H9 (cell line): Measurements from ENCODE around the gene FGD6. TPM values are rescaled to one million over a fixed set of nuclear protein-coding genes. Genes with fewer than 3 reads are reported as not detected.

ENCODE experiments used
- DNase-seq: peaks from one replicate; pipeline ENCODE4 v3.0.0-alpha.2; 2017
- H2AFZ ChIP-seq: one replicate; pipeline ENCODE4 v1.6.1; 2013; ENCODE audit warnings: mild to moderate bottlenecking, low read length, control low read depth, moderate library complexity
- H2AK5ac ChIP-seq: 2 replicates; pipeline ENCODE4 v1.6.1; 2013; ENCODE audit warnings: low read length, control low read depth, mixed read lengths; ENCODE audit not compliant: insufficient read length
- H2BK120ac ChIP-seq: one replicate; pipeline ENCODE4 v1.6.1; 2013; ENCODE audit warnings: low read depth, mild to moderate bottlenecking, low read length, control low read depth, inconsistent platforms; ENCODE audit not compliant: poor library complexity, severe bottlenecking
- H2BK12ac ChIP-seq: 2 replicates; pipeline ENCODE4 v1.6.1; 2013; ENCODE audit warnings: low read length, control low read depth, mixed read lengths, low read depth; ENCODE audit not compliant: insufficient read length
- H2BK15ac ChIP-seq: 2 replicates; pipeline ENCODE4 v1.6.1; 2013; ENCODE audit warnings: low read depth, low read length, control low read depth
- H2BK20ac ChIP-seq: one replicate; pipeline ENCODE4 v1.6.1; 2013; ENCODE audit warnings: low read depth, mild to moderate bottlenecking, low read length, control low read depth, inconsistent platforms; ENCODE audit not compliant: poor library complexity, severe bottlenecking
- H2BK5ac ChIP-seq: 2 replicates; pipeline ENCODE4 v1.6.1; 2013; ENCODE audit warnings: low read length, control low read depth, mixed read lengths; ENCODE audit not compliant: insufficient read length
- H3K14ac ChIP-seq: 2 replicates; pipeline ENCODE4 v1.6.1; 2013; ENCODE audit warnings: low read length, control low read depth; ENCODE audit not compliant: insufficient read depth
- H3K18ac ChIP-seq: 2 replicates; pipeline ENCODE4 v1.6.1; 2013; ENCODE audit warnings: low read depth, mild to moderate bottlenecking, mixed read lengths, low read length, control low read depth; ENCODE audit not compliant: insufficient read length
- H3K23ac ChIP-seq: 2 replicates; pipeline ENCODE4 v1.6.1; 2013; ENCODE audit warnings: low read length, control low read depth, mixed read lengths, low read depth; ENCODE audit not compliant: insufficient read length
- H3K23me2 ChIP-seq: 2 replicates; pipeline ENCODE4 v1.6.1; 2013; ENCODE audit warnings: low read depth, mild to moderate bottlenecking, mixed read lengths, low read length, control low read depth; ENCODE audit not compliant: insufficient read length, poor library complexity, severe bottlenecking
- H3K27ac ChIP-seq: 2 replicates; pipeline ENCODE4 v1.5.1; 2013; ENCODE audit warnings: low read length, control low read depth, mixed read lengths, low read depth; ENCODE audit not compliant: insufficient read length
- H3K27me3 ChIP-seq: 2 replicates; pipeline ENCODE4 v1.6.1; 2013; ENCODE audit warnings: low read length, control low read depth, inconsistent platforms; ENCODE audit not compliant: insufficient read depth
- H3K4ac ChIP-seq: 2 replicates; pipeline ENCODE4 v1.6.1; 2013; ENCODE audit warnings: low read depth, mild to moderate bottlenecking, control low read depth, inconsistent platforms, low read length, moderate library complexity
- H3K4me1 ChIP-seq: 2 replicates; pipeline ENCODE4 v1.6.1; 2013; ENCODE audit warnings: low read length, control low read depth, inconsistent platforms; ENCODE audit not compliant: insufficient read depth
- H3K4me2 ChIP-seq: 2 replicates; pipeline ENCODE4 v1.6.1; 2013; ENCODE audit warnings: low read length, control low read depth, mixed read lengths; ENCODE audit not compliant: insufficient read length, insufficient read depth
- H3K56ac ChIP-seq: 2 replicates; pipeline ENCODE4 v1.6.1; 2013; ENCODE audit warnings: low read depth, mild to moderate bottlenecking, mixed read lengths, low read length, control low read depth; ENCODE audit not compliant: insufficient read length
- H3K79me1 ChIP-seq: 2 replicates; pipeline ENCODE4 v1.6.1; 2013; ENCODE audit warnings: low read depth, mild to moderate bottlenecking, moderate library complexity, low read length, control low read depth, inconsistent platforms; ENCODE audit not compliant: insufficient read depth, poor library complexity, severe bottlenecking
- H3K79me2 ChIP-seq: 2 replicates; pipeline ENCODE4 v1.6.1; 2013; ENCODE audit warnings: low read length, control low read depth, inconsistent platforms; ENCODE audit not compliant: insufficient read depth
- H3K9ac ChIP-seq: 2 replicates; pipeline ENCODE4 v1.6.1; 2013; ENCODE audit warnings: low read length, control low read depth, mixed read lengths; ENCODE audit not compliant: insufficient read length; ENCODE audit errors: extremely low read depth
- H3K9me3 ChIP-seq: one replicate; pipeline ENCODE4 v1.6.1; 2013; ENCODE audit warnings: low read depth, low read length, inconsistent platforms; ENCODE audit not compliant: control insufficient read depth
- H3T11ph ChIP-seq: one replicate; pipeline ENCODE4 v1.6.1; 2013; ENCODE audit warnings: mild to moderate bottlenecking, low read length, control low read depth, inconsistent platforms
- H4K20me1 ChIP-seq: one replicate; pipeline ENCODE4 v1.6.1; 2013; ENCODE audit not compliant: control insufficient read depth, insufficient read length, insufficient read depth
- H4K5ac ChIP-seq: 2 replicates; pipeline ENCODE4 v1.6.1; 2013; ENCODE audit warnings: low read depth, mild to moderate bottlenecking, mixed read lengths, low read length, control low read depth; ENCODE audit not compliant: insufficient read length
- H4K8ac ChIP-seq: replicated peaks from 2 replicates; pipeline ENCODE4 v1.6.1; 2013; ENCODE audit warnings: low read length, control low read depth, mixed read lengths, low read depth; ENCODE audit not compliant: insufficient read length
- H4K91ac ChIP-seq: 2 replicates; pipeline ENCODE4 v1.6.1; 2013; ENCODE audit warnings: low read depth, mild to moderate bottlenecking, moderate library complexity, mixed read lengths, low read length, control low read depth; ENCODE audit not compliant: insufficient read length
- H3K27ac Mint-ChIP-seq, 3 experiments: 2 replicates in 2 of 3; 3 replicates in 1 of 3; pipeline ENCODE4 v1.8.0; 2020 to 2021; ENCODE audit warnings: mixed read lengths in 3 of 3, mild to moderate bottlenecking in 1 of 3, moderate library complexity in 1 of 3
- H3K27me3 Mint-ChIP-seq: 2 replicates; pipeline ENCODE4 v1.8.0; 2021; ENCODE audit warnings: low read depth, mild to moderate bottlenecking, moderate library complexity, mixed read lengths
- H3K36me3 Mint-ChIP-seq, 3 experiments: 2 replicates in 2 of 3; 3 replicates in 1 of 3; pipeline ENCODE4 v1.8.0; 2020 to 2021; ENCODE audit warnings: low read depth in 3 of 3, mixed read lengths in 3 of 3; ENCODE audit not compliant: insufficient read depth in 1 of 3
- H3K4me1 Mint-ChIP-seq, 2 experiments: 2 replicates each; pipeline ENCODE4 v1.8.0; 2020; ENCODE audit warnings: mixed read lengths in 2 of 2
- H3K4me3 Mint-ChIP-seq, 2 experiments: 2 replicates in 1 of 2; 3 replicates in 1 of 2; pipeline ENCODE4 v1.8.0; 2020 to 2021; ENCODE audit warnings: mild to moderate bottlenecking in 2 of 2, mixed read lengths in 2 of 2, moderate library complexity in 1 of 2
- H3K9me3 Mint-ChIP-seq, 2 experiments: 2 replicates in 1 of 2; 3 replicates in 1 of 2; pipeline ENCODE4 v1.8.0; 2020; ENCODE audit warnings: mild to moderate bottlenecking in 2 of 2, mixed read lengths in 2 of 2, moderate library complexity in 1 of 2
- CTCF ChIP-seq: fragments of 200-600 bp; sonication (generic); conservative IDR thresholded peaks from 3 replicates; pipeline ENCODE4 v1.8.0; 2021; ENCODE audit warnings: antibody characterized with exemption, mild to moderate bottlenecking
- WGBS: extraction: QIAGEN DNeasy Blood & Tissue Kit; methylation state at CpG from one replicate; pipeline ENCODE4 v1.1.7; 2013; ENCODE audit warnings: missing lambda C conversion rate, low lambda C conversion rate, mixed read lengths; ENCODE audit not compliant: insufficient read length; ENCODE audit errors: extremely low coverage; 5-methylcytosine and 5-hydroxymethylcytosine counted together
- total RNA-seq: library from RNA; stranded (reverse); gene quantifications from 2 replicates; pipeline ENCODE4 v1.2.1, GENCODE V29; 2021

FGD6 gene
- total RNA-seq, 1 experiment from 2014 or later = 39.5 TPM

DNA sequence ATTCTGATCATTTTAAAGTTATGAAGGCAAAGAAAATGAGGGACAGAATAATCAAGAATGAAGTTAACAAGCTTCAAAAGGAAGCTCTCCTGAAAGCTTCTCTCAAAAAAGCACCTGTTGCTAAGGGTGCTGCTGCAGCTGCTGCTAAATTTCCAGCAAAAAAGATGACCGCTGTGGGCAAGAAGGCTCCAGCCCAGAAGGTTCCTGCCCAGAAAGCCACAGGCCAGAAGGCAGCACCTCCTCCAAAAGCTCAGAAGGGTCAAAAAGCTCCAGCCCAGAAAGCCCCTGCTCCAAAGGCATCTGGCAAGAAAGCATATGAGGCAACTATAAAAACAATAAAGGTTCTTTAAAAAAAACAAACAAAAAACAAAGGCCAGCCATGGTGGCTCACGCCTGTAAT, 91.2 kb downstream of the FGD6 start:
- Histone ChIP-seq H2AFZ (no peak overlapping the region), H3K9me3 (no peaks in the 10 kb centered on the region), H2BK20ac (no peak overlapping the region), H3K79me1 (no peaks in the 10 kb centered on the region), H2AK5ac (no peak overlapping the region), H3K14ac (no peak overlapping the region), H3K27me3 (no peaks in the 10 kb centered on the region), H2BK12ac (no peak overlapping the region), H2BK15ac (no peak overlapping the region), H3K4ac (no peak overlapping the region), H2BK5ac (no peak overlapping the region), H3K56ac (no peak overlapping the region), H3T11ph (no peak overlapping the region), H4K8ac (no peak overlapping the region), H3K4me2 (no peak overlapping the region), H3K79me2 (no peaks in the 10 kb centered on the region), H3K23me2 (no peaks in the 10 kb centered on the region), H4K20me1 (no peaks in the 10 kb centered on the region), H3K4me1 (no peaks in the 10 kb centered on the region), H3K18ac (no peak overlapping the region), H3K27ac (no peak overlapping the region), H3K9ac (no peak overlapping the region), H4K5ac (no peak overlapping the region), H3K23ac (no peak overlapping the region), H4K91ac (no peak overlapping the region), H2BK120ac (no peak overlapping the region)
- no peak for DNase-seq
- no CpG with 5 or more reads among the region's 2 CpGs for WGBS
- Mint-ChIP-seq H3K4me1 (no peaks in the 10 kb centered on the region), H3K9me3 (no peaks in the 10 kb centered on the region), H3K4me3 (no peak overlapping the region), H3K27ac (no peak overlapping the region; a peak in 1 of 7 replicates), H3K27me3 (no peaks in the 10 kb centered on the region), H3K36me3 (peaks cover 15 to 59% (median 39%) of the 10 kb centered on the region in 3 experiments; a peak in 6 of 7 replicates)
- TF ChIP-seq CTCF = no peak
